ENCODE data around the gene GLDN.

The GLDN gene

GRCh38 chr15:51387699-51388041 lies 46.2 kb downstream of the GLDN start:
- TF ChIP-seq CTCF (IDR thresholded peaks at IDR 0.05; ENCODE audit: extremely low read depth, insufficient read depth, missing control alignments), result no peak
- no peak for DNase-seq (ENCODE audit: low spot score)
- in situ Hi-C loops (cut with MboI; ENCODE audit: low pct_unique_long_range_greater_than_20kb, low sequenced_read_pairs, unreplicated experiment), result loop anchor here (10.0 kb wide), 1 partner anchor 223 kb away; no protein-coding TSS in a partner anchor

GRCh38 chr15:51388726-51389125 lies 47.3 kb downstream of the GLDN start:
- no peak for TF ChIP-seq CTCF (IDR thresholded peaks at IDR 0.05; ENCODE audit: extremely low read depth, insufficient read depth, missing control alignments)
- in situ Hi-C loops (cut with MboI; ENCODE audit: low pct_unique_long_range_greater_than_20kb, low sequenced_read_pairs, unreplicated experiment), result loop anchor here (10.0 kb wide), 1 partner anchor 224 kb away; no protein-coding TSS in a partner anchor
- DNase-seq (ENCODE audit: low spot score), result no peak

GRCh38 chr15:51390241-51390965 lies 48.9 kb downstream of the GLDN start:
- in situ Hi-C loops (cut with MboI; ENCODE audit: low pct_unique_long_range_greater_than_20kb, low sequenced_read_pairs, unreplicated experiment), result no loop called here

GRCh38 chr15:51390966-51391422 lies 49.5 kb downstream of the GLDN start:
- TF ChIP-seq CTCF (IDR thresholded peaks at IDR 0.05; ENCODE audit: extremely low read depth, insufficient read depth, missing control alignments), result no peak
- DNase-seq (ENCODE audit: low spot score), result no peak
- in situ Hi-C loops (cut with MboI; ENCODE audit: low pct_unique_long_range_greater_than_20kb, low sequenced_read_pairs, unreplicated experiment), result no loop called here

More at GRCh38 chr15:51390241-51390965, 48.9 kb downstream of the GLDN start:
- TF ChIP-seq CTCF (IDR thresholded peaks at IDR 0.05; ENCODE audit: extremely low read depth, insufficient read depth, missing control alignments), result no peak
- DNase-seq (ENCODE audit: low spot score), result peak; percentile 59

GRCh38 chr15:51396921-51397320 lies 55.5 kb downstream of the GLDN start:
- DNase-seq (ENCODE audit: low spot score), result no peak
- TF ChIP-seq CTCF (IDR thresholded peaks at IDR 0.05; ENCODE audit: extremely low read depth, insufficient read depth, missing control alignments), result no peak
- in situ Hi-C loops (cut with MboI; ENCODE audit: low pct_unique_long_range_greater_than_20kb, low sequenced_read_pairs, unreplicated experiment), result no loop called here

- no peak for DNase-seq (ENCODE audit: low spot score)
- TF ChIP-seq CTCF (IDR thresholded peaks at IDR 0.05; ENCODE audit: extremely low read depth, insufficient read depth, missing control alignments), result no peak
- in situ Hi-C loops (cut with MboI; ENCODE audit: low pct_unique_long_range_greater_than_20kb, low sequenced_read_pairs, unreplicated experiment), result no loop called here
These were observed 57.2 kb downstream of the GLDN start for GRCh38 chr15:51398626-51399025.

Measured in GM13977 (cell line).